Ramos (cell line): Measurements from ENCODE around the gene IRF2BP2.

ENCODE experiments used
- in situ Hi-C: fragments of 300-500 bp; cut with MboI; formaldehyde crosslinking; loops from one replicate; pipeline ENCODE4 v1.14.3; 2022; ENCODE audit warnings: low sequenced_read_pairs; ENCODE audit not compliant: unreplicated experiment

Gene IRF2BP2

DNA sequence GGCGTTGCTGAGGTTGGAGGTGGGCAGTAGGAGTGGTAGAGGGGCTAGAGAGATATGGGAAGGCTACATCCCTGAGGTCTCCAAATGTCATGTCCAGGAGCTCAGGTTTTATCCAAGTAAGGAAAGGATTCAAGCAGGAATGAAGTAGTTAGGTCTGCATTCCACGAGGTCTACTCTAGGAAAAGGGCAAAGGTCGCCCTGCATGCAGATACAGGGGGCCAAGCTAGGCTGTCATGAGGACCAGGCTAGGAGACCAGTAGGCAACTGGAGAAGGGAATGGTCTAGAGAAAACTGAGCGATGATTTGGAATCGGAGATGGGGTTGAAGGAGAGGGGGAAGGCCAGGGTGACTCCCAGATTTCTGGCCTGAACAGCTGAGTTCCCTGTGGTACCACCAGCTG is 48.7 kb downstream of the IRF2BP2 start:
- in situ Hi-C loops, result no loop called here

DNA sequence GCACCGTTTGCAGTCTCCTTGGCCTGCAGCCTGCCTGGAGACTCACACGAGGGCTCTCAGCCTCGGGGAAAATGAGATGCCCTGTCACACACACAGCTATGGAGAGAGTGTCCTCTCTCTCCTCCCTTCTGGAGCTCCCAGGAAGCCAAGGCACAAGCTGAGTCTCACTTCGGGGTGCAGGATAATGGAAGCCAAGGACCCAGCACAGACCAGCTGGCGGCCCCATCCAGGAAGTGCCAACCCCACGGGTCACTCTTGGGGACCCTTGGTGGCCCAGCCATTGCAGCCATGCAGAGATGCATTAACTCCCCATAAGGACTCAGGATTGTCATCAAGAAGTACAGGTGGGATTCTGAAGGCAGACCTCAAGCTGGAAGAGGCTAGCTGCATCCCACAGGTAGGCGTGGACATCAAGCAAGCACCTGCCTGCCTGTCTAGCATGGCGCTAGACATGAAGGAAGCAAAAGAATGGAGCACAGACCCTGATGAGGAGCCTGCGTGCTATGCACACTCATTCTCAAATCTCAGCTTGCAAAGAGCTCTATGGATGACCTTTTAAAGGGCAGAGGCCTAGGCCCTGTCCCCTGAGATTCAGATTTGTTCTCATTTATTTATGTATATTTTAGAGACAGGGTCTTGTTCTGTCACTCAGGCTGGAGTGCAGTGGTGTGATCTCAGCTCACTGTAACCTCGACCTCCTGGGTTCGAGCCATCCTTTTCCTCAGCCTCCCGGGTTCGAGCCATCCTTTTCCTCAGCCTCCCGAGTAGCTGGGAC is 49.9 kb downstream of the IRF2BP2 start:
- in situ Hi-C loops, result no loop called here

DNA sequence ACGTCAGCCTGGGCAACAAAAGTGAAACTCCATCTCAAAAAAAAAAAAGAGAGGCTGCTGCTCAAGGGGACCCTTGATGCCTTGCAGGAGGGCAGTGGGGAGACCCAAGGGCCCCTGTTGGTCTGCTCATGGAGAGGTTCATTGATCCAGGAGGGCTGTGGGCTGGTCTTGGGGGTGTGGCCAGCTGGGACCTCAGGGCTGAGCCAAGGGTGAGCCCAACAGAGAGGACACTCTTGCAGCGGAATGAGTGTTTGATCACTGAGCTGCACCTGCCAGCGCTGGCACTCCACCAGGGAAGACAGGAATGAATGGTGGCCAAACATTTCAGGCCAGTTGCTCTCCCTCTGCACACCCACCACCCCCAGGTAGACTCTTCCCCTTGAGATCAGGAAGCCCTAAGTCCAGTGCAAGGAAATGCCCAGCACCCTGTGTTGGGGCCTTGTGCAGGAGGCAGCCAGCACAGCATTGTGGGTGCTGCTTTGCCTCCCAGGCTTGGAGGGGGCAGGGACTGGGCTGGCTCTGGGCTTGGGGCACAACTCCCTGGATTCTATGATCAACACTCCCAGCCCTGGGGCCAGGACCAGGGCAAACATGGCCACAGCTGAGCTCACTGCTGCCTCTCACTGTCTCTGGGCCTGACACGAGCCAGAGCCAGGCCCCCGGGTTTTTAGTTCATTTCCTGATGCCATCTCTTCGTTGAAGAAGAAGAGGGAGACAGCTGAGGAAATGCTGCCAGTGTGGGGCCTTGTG is 50.7 kb downstream of the IRF2BP2 start:
- in situ Hi-C loops, result no loop called here

DNA sequence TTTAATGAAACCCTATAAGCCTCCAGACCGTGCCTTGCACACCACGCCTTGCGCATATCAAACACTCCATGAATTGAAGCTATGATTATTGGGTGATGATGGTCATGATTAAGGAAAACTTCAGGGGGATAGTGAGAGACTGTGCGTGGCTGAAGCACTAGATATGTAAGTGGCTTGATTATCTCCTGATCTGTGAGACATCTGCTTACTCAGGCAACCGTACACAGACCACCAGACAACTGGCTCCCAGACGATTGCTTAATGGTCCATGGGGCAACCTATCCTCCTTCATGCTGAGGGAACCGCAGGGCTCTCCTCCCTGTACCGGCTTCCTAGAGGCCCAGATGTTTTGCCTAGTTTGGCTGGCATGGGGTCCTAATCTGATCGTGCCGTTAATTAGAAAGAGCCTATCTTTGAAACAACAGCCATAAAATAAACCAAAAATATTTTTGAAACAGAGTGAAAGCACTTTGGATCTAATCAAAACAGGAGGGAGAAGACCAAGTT is 51.6 kb downstream of the IRF2BP2 start:
- in situ Hi-C loops, result no loop called here

DNA sequence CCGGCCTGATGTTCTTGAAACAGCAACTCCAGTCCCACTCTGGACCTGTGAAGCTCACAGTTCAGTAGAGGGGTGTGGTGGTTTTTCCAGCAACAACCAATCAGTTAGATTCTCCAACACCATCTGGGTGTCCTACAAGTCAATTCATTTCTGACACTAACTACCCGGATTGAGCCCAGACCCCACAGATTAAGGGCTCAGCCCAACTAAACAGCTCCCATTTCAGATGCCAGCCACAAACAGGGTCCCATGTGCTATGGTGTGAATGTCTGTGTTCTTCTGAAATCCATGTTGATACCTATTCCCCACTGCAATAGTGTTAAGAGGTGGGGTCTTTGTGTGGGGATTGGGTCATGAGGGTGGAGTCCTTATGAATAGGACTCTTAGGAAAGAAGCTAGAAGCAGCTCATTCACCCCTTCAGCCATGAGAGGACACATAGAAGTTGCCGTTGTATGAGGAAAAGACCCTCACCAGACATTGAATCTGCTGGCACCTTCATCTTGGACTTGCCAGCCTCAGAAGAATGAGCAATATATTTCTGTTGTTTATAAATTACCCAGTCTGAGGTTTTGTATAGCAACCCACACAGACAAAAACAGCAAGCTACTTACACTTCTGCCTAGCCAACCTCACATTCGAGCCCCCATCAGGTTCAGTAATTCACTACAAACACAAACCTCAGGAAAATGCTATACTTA is 53.6 kb downstream of the IRF2BP2 start:
- in situ Hi-C loops, result no loop called here

DNA sequence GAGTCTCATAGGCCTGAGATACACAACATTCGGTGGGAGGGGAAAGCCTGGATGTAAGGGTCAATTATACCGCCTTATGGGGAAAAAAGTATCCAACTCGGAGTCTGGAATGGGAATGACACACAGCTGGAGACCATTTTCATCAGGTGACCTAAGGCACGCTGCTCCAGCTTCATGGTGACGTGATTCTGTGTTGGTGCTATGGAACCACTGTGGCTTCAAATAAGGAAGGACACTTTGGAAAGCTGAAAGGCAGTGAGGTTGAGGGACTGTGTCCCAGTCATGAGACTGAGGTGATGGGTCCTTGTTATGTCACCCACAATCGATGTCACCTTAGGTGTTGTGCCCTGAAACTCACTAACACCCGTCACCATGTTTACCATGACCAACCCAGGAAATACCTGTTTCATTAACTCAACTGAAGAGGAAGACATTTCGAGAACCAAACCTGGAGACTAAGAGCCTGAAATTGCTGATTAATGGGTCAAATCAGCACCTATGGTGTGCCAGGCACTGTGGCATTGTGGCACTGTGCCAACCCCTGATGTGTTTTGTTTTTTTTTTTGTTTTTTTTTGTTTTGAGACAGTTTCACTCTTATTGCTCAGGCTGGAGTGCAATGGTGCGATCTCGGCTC is 54.5 kb downstream of the IRF2BP2 start:
- in situ Hi-C loops, result no loop called here

DNA sequence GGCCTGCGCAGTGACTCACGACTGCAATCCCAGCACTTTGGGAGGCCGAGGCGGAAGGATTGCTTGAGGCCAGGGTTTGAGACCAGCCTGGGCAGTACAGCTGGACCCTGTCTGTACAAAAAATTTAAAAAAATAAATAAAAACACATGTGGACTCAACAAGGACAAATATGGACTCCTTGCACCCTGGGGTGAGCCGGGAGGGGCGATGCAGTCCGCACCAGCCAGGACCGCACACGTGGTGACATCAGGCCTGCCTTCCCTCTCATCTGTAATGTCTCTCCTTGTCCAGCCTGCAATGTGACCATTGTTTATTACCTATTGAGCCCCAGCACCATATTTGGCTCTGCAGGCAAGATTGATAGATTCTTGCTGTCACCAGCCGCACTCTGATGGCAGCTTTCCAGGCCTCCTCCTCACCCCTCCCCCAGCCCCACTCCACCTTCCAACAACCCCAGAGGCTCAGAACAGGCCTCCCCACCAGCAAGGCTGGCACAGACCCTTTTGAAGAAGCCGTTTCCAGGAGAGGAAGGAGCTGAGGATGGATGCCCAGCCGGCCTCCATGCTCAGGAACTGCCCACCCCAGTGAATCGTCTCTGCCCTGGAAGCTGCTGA is 55.2 kb downstream of the IRF2BP2 start:
- in situ Hi-C loops, result no loop called here
